Mesendoderm (in vitro differentiated cells): ENCODE data around the gene ACTN1.

Experiments used
- DNase-seq: peaks from one replicate; pipeline ENCODE4 v3.0.0; 2013
- H2AK5ac ChIP-seq: 2 replicates; pipeline ENCODE4 v1.6.1; 2013; ENCODE audit warnings: low read length, inconsistent platforms
- H2BK120ac ChIP-seq: 2 replicates; pipeline ENCODE4 v1.6.1; 2013; ENCODE audit warnings: low read depth, mild to moderate bottlenecking, low read length, moderate library complexity, mixed read lengths
- H2BK15ac ChIP-seq: replicated peaks from 2 replicates; pipeline ENCODE4 v1.6.1; 2013; ENCODE audit warnings: low read depth, mild to moderate bottlenecking, moderate library complexity
- H2BK5ac ChIP-seq: 2 replicates; pipeline ENCODE4 v1.6.1; 2013; ENCODE audit warnings: low read length, inconsistent platforms
- H3K18ac ChIP-seq: 2 replicates; pipeline ENCODE4 v1.6.1; 2013; ENCODE audit warnings: mild to moderate bottlenecking, low read length, mixed read lengths
- H3K23ac ChIP-seq: one replicate; pipeline ENCODE4 v1.6.1; 2013; ENCODE audit warnings: low read length
- H3K27ac ChIP-seq: 2 replicates; pipeline ENCODE4 v1.5.1; 2013; ENCODE audit warnings: low read depth, mild to moderate bottlenecking, inconsistent platforms, low read length, moderate library complexity
- H3K27me3 ChIP-seq: 2 replicates; pipeline ENCODE4 v1.6.1; 2013; ENCODE audit warnings: low read length, control low read depth, mild to moderate bottlenecking, inconsistent platforms; ENCODE audit not compliant: insufficient read depth, poor library complexity
- H3K36me3 ChIP-seq: 2 replicates; pipeline ENCODE4 v1.6.1; 2013; ENCODE audit warnings: low read length, inconsistent platforms; ENCODE audit not compliant: control insufficient read depth, insufficient read depth
- H3K4ac ChIP-seq: one replicate; pipeline ENCODE4 v1.6.1; 2013; ENCODE audit warnings: low read depth, mild to moderate bottlenecking, low read length, moderate library complexity
- H3K4me1 ChIP-seq: 2 replicates; pipeline ENCODE4 v1.6.1; 2013; ENCODE audit warnings: low read depth, low read length, inconsistent platforms; ENCODE audit not compliant: control insufficient read depth
- H3K4me2 ChIP-seq: 2 replicates; pipeline ENCODE4 v1.6.1; 2013; ENCODE audit warnings: low read length
- H3K4me3 ChIP-seq: 2 replicates; pipeline ENCODE4 v1.5.1; 2013; ENCODE audit warnings: mild to moderate bottlenecking, low read length
- H3K56ac ChIP-seq: one replicate; pipeline ENCODE4 v1.6.1; 2013; ENCODE audit warnings: low read length
- H3K79me1 ChIP-seq: 2 replicates; pipeline ENCODE4 v1.6.1; 2013; ENCODE audit warnings: low read length, inconsistent platforms
- H3K79me2 ChIP-seq: 2 replicates; pipeline ENCODE4 v1.6.1; 2013; ENCODE audit warnings: mild to moderate bottlenecking, low read length; ENCODE audit not compliant: control insufficient read depth, insufficient read depth
- H3K9ac ChIP-seq: 2 replicates; pipeline ENCODE4 v1.6.1; 2013; ENCODE audit warnings: low read length, inconsistent platforms
- H4K5ac ChIP-seq: one replicate; pipeline ENCODE4 v1.6.1; 2013; ENCODE audit warnings: low read length
- H4K8ac ChIP-seq: one replicate; pipeline ENCODE4 v1.6.1; 2013; ENCODE audit warnings: low read depth, mild to moderate bottlenecking, control low read depth, low read length, moderate library complexity
- WGBS: extraction: QIAGEN DNeasy Blood & Tissue Kit; methylation state at CpG from one replicate; pipeline ENCODE4 v1.1.7; 2013; ENCODE audit warnings: low lambda C conversion rate, missing lambda C conversion rate; ENCODE audit not compliant: insufficient coverage; ENCODE audit errors: extremely low coverage; 5-methylcytosine and 5-hydroxymethylcytosine counted together

ACTN1 gene

DNA sequence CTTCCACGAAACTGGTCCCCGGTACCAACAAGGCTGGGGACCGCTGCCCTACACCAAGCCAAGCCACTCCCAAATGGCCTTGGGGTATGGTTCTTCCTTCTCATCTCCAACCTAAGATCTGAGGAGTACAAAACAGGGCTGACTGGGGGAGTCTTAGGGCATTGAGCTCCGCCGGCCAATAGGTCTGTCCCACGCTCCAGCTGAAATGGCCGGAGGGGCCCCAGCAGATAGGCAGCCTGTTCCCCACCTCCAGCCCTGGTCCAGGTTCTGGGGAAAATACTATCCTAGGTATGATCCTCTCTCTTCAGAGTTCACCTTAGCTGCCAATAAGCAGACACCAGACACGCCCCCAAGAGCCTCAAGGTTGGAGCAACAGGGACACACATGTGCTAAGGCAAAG is 90.2 kb downstream of the ACTN1 start:
- Histone ChIP-seq H3K4me1 (no peaks in the 10 kb centered on the region), H3K4me2 (no peak overlapping the region), H3K79me1 (no peaks in the 10 kb centered on the region), H4K8ac (no peak overlapping the region), H2BK120ac (no peak overlapping the region), H3K4me3 (no peak overlapping the region), H3K18ac (no peak overlapping the region), H3K27ac (no peak overlapping the region), H3K27me3 (no peaks in the 10 kb centered on the region), H3K36me3 (peaks cover 26% of the 10 kb centered on the region), H3K9ac (no peak overlapping the region), H2BK15ac (no peak overlapping the region), H3K4ac (no peak overlapping the region), H3K23ac (no peak overlapping the region), H3K79me2 (no peaks in the 10 kb centered on the region), H4K5ac (no peak overlapping the region), H3K56ac (no peak overlapping the region), H2AK5ac (no peak overlapping the region), H2BK5ac (no peak overlapping the region)
- no CpG with 5 or more reads among the region's 8 CpGs for whole genome bisulfite sequencing
- no peak for DNase-seq

- WGBS = no CpG with 5 or more reads among the region's 20 CpGs
Measured at GRCh38 chr14:68888025-68888850, 90.9 kb downstream of the ACTN1 start.

GRCh38 chr14:68886109-68886434 is 93.0 kb downstream of the ACTN1 start:
- Histone ChIP-seq H4K8ac (no peak overlapping the region), H3K23ac (no peak overlapping the region), H2AK5ac (no peak overlapping the region), H3K79me1 (no peaks in the 10 kb centered on the region), H3K56ac (no peak overlapping the region), H3K9ac (no peak overlapping the region), H3K36me3 (peaks cover 30% of the 10 kb centered on the region), H2BK5ac (no peak overlapping the region), H3K4me2 (no peak overlapping the region), H3K18ac (no peak overlapping the region), H3K4me1 (no peaks in the 10 kb centered on the region), H3K4me3 (no peak overlapping the region), H4K5ac (no peak overlapping the region), H3K27me3 (no peaks in the 10 kb centered on the region), H3K79me2 (no peaks in the 10 kb centered on the region), H2BK15ac (no peak overlapping the region), H2BK120ac (no peak overlapping the region), H3K4ac (no peak overlapping the region), H3K27ac (no peak overlapping the region)
- no CpG with 5 or more reads among the region's 4 CpGs for WGBS
- DNase-seq = peak; percentile 36

More at GRCh38 chr14:68888025-68888850, 90.9 kb downstream of the ACTN1 start:
- Histone ChIP-seq H2AK5ac (no peak overlapping the region), H3K18ac (no peak overlapping the region), H3K23ac (no peak overlapping the region), H4K8ac (no peak overlapping the region), H3K4me2 (no peak overlapping the region), H3K4me1 (no peaks in the 10 kb centered on the region), H2BK120ac (no peak overlapping the region), H3K27ac (no peak overlapping the region), H4K5ac (no peak overlapping the region), H3K79me1 (no peaks in the 10 kb centered on the region), H3K36me3 (peaks cover 25% of the 10 kb centered on the region), H2BK5ac (no peak overlapping the region), H2BK15ac (no peak overlapping the region), H3K4ac (no peak overlapping the region), H3K9ac (no peak overlapping the region), H3K27me3 (no peaks in the 10 kb centered on the region), H3K56ac (no peak overlapping the region), H3K4me3 (no peak overlapping the region), H3K79me2 (no peaks in the 10 kb centered on the region)
- DNase-seq = no peak

DNA sequence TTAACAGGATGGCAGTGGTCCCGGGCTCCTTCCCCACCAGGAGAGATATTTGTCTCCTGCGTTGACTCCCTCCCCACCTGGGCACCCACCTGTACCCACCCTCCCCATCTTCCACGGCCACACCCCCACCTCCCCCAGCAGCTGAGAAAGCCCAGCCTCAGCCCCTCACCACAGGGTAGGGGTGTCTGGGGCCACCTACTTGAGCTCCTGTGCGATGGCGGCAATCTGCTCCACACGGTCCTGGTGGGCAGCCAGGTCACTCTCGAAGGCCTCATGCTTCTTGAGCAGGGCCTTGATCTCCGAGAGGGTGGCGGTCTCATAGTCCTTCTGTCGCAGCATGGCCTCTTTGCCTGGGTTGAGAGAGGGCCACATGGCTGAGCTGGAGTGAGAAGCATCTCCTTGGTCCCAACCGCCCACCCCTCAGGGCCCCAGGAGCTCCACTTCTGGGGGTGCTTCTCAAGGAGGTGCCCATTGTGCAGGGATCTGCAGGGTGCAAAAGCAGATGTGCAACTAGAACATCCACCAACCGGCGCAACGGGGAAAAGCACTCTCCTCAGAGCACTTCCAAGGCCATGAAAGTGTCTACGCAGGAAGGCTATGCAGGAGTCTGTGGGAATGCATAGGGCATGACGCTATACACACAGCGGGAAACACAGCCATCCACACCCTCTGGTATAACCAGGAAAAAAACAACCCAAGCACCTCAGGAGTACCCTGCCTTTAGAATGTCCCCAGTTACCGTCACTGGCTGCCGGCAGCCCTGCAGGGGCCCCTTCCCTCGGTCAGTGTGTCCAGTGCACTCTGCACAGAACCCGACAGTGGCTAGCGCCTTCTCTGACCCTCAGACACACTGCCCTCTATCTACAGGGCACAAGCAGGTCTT is 93.6 kb downstream of the ACTN1 start:
- Histone ChIP-seq H2AK5ac (no peak overlapping the region), H3K27ac (no peak overlapping the region), H3K23ac (no peak overlapping the region), H3K4ac (no peak overlapping the region), H2BK15ac (no peak overlapping the region), H2BK5ac (no peak overlapping the region), H2BK120ac (no peak overlapping the region), H3K79me2 (no peaks in the 10 kb centered on the region), H3K18ac (no peak overlapping the region), H3K4me2 (no peak overlapping the region), H3K36me3 (peaks cover 32% of the 10 kb centered on the region), H3K9ac (no peak overlapping the region), H3K4me1 (no peaks in the 10 kb centered on the region), H3K79me1 (no peaks in the 10 kb centered on the region), H4K8ac (no peak overlapping the region), H3K4me3 (no peak overlapping the region), H3K27me3 (no peaks in the 10 kb centered on the region), H4K5ac (no peak overlapping the region), H3K56ac (no peak overlapping the region)
- no peak for DNase-seq
- WGBS = no CpG with 5 or more reads among the region's 22 CpGs

- Histone ChIP-seq H2AK5ac (no peak overlapping the region), H3K18ac (no peak overlapping the region), H4K8ac (no peak overlapping the region), H3K23ac (no peak overlapping the region), H2BK120ac (no peak overlapping the region), H3K27ac (no peak overlapping the region), H3K79me1 (no peaks in the 10 kb centered on the region), H3K4me2 (no peak overlapping the region), H3K4ac (no peak overlapping the region), H3K56ac (no peak overlapping the region), H2BK5ac (no peak overlapping the region), H3K36me3 (peaks cover 35% of the 10 kb centered on the region), H3K4me1 (no peaks in the 10 kb centered on the region), H4K5ac (no peak overlapping the region), H3K79me2 (no peaks in the 10 kb centered on the region), H2BK15ac (no peak overlapping the region), H3K4me3 (no peak overlapping the region), H3K9ac (no peak overlapping the region), H3K27me3 (no peaks in the 10 kb centered on the region)
- no peak for DNase-seq
- no CpG with 5 or more reads among the region's 10 CpGs for WGBS
Measured at GRCh38 chr14:68884031-68885030, 94.8 kb downstream of the ACTN1 start.
